ENCODE data around the gene MAP2K5. TPM values are rescaled to one million over a fixed set of nuclear protein-coding genes. Genes with fewer than 3 reads are reported as not detected.

MAP2K5 gene
- total RNA-seq, 1 experiment from 2014 or later, result 7.1 TPM

DNA sequence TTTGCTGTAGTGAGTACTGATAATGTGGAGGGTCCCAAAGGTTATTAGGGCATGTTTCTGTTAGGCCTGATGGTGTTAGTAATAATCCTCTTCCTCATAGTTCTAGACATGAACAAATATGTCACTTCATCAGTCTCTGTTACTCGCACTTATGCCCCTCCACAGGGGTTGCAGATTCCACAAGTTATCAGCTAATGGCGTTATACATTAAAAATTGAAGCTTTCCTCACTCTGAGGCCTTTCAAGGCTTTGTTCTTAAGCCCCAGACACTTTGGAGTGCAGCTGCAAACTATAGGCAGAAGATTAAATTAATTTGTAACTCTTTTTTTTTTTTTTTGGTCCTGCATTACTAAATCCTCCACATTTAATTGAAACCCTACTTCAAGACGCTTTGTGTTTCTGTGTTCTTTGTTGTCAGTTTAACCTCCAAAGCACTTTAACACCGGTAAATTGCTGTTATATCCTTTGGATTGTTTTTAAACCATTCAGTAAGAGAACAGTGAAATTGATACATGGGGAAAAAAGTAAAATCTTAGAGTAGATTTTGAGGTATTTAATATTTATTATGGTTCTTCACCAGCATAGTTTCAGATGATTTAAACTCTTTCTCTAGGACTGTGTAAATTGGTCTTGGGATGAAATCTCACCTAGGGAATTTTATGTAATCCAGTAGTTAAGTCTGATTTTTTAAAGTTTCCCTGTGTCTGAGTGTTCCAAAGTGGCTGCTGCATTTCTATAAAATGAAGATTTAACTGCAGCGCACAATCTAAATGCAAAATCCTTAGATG lies 179.7 kb downstream of the MAP2K5 start:
- no peak for DNase-seq (ENCODE audit: low read depth)

DNA sequence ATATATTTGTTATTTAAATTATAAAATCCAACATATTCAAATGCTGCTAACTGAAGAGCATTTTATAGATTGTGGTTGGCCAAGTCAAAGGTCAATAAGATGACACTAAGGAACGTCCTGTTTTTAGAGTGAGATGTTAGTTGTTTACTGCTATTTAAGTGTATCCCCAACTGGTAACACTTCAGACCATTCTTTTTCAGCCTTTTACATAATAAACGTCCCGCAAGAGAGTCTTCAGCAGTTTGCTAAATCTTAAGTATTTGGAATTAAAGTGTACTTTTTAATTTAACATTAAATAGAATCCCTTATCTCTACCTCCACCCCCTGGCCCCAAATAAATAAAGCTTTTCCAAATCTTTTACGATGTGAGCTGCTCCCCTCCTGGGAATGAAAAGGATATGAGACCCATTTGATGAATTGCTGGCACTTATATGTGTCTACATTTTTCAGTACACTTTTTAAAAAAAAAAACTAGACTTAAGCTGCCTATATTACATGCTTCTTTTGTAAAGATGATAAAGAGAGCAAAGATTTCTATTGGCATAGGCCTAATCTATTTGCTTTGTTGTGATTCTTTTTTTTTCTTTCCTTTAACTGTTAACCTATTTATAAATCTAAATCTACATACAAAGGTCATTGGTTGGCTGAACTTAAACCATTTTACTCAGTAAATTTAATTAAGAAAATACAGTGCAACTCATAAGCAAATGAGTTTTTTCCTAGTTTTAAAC lies 181.0 kb downstream of the MAP2K5 start:
- no peak for DNase-seq (ENCODE audit: low read depth)

- DNase-seq (ENCODE audit: low read depth), result no peak
Observed at GRCh38 chr15:67724691-67725375, 182.3 kb downstream of the MAP2K5 start.

- no peak for DNase-seq (ENCODE audit: low read depth)
Observed at GRCh38 chr15:67730135-67730534, 187.6 kb downstream of the MAP2K5 start.

- DNase-seq (ENCODE audit: low read depth), result no peak
Observed at GRCh38 chr15:67731112-67731721, 188.7 kb downstream of the MAP2K5 start.

- DNase-seq (ENCODE audit: low read depth), result no peak
Observed at GRCh38 chr15:67732164-67732563, 189.7 kb downstream of the MAP2K5 start.

DNA sequence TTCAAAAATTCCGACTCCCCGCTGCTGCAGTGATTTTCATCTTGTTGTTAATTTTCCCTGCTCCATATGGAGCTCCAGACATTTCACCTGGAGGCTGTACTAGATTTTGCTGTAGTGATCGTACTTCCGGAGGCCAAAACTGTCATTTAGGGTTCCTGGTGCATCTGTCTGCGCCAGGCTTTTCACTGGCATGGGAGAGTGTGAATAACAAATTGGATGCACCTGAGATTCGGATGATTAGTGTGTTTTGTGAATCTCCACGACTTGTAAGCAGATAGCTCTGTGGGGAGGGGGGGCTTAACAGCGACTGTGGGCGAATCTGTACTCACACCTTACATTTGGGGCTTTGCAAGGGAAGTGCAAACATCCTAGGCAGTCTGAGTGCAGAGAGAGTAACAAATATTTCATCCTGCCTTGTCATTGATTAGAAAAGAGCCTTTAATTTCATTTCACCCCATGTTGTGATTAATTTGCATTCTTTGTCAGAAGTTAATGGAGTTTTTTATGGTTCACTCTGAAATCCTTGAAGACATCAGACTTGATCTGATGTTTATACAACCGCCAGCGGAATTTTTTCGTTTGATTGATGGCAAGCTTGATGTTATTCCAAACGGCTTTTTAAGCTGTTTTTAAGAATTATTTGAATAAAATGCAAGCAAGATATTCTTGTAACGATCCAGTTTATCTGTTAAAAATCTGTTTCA lies 190.3 kb downstream of the MAP2K5 start:
- no peak for DNase-seq (ENCODE audit: low read depth)

DNA sequence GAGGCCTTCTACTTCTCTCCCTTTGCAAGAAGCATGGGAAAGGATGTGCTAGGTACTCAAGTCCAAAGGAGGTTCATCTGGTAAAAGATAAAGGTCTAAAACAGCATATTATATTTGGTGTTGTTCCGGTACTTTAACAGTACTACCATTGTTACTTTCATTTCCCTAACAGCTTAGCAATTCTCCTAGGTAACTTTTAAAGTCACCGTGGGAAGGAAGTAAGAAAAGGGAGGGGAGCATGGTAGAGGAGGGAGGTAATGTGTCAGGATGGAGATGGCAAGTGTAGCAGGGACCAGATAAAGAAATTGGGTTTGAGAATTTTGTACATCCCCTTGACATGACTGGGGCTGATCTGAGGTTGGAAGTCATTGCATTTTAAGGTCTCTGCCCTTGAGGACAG lies 193.4 kb downstream of the MAP2K5 start:
- DNase-seq (ENCODE audit: low read depth), result no peak

DNA sequence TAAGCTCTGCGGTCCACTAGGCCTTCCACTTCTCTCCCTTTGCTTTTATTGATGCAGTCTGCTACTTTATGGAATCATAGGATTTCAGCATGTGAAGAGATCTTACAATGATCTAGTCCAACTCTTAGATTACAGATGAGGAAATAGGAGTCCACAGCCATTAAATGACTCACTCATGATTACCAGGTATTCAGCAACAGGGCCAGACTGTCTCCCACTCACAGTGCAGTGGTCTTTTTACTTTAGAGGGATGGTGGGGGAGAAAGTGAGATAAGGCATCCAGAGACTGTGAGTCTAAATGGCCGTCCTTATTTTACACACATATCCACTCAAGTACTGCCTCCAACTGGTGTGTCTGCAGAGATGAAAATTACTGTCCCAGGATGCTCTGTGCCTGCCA lies 194.3 kb downstream of the MAP2K5 start:
- no peak for DNase-seq (ENCODE audit: low read depth)

- DNase-seq (ENCODE audit: low read depth), result no peak
Observed at GRCh38 chr15:67738056-67738455, 195.6 kb downstream of the MAP2K5 start.

DNA sequence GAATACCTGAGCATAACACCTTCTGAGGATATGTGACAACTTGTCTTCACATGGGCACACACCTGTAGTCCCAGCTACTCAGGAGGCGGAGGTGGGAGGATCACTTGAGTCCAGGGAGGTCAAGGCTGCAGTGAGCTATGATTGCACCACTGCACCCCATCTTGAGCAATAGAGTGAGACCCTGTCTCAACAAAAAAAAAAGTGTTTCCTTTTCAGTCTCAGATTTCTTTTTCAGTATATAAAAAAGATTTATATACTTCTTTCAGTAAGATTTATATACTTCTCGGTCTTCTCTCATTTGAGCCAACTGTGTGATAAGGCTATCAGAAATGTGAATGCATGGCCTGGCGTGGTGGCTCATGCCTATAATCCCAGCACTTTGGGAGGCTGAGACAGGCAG lies 197.9 kb downstream of the MAP2K5 start:
- no peak for DNase-seq (ENCODE audit: low read depth)

GRCh38 chr15:67741308-67741707 lies 198.8 kb downstream of the MAP2K5 start:
- DNase-seq (ENCODE audit: low read depth), result peak; percentile 4

GRCh38 chr15:67743558-67743957 lies 201.1 kb downstream of the MAP2K5 start:
- no peak for DNase-seq (ENCODE audit: low read depth)

GRCh38 chr15:67744331-67745072 lies 202.0 kb downstream of the MAP2K5 start:
- no peak for DNase-seq (ENCODE audit: low read depth)

DNA sequence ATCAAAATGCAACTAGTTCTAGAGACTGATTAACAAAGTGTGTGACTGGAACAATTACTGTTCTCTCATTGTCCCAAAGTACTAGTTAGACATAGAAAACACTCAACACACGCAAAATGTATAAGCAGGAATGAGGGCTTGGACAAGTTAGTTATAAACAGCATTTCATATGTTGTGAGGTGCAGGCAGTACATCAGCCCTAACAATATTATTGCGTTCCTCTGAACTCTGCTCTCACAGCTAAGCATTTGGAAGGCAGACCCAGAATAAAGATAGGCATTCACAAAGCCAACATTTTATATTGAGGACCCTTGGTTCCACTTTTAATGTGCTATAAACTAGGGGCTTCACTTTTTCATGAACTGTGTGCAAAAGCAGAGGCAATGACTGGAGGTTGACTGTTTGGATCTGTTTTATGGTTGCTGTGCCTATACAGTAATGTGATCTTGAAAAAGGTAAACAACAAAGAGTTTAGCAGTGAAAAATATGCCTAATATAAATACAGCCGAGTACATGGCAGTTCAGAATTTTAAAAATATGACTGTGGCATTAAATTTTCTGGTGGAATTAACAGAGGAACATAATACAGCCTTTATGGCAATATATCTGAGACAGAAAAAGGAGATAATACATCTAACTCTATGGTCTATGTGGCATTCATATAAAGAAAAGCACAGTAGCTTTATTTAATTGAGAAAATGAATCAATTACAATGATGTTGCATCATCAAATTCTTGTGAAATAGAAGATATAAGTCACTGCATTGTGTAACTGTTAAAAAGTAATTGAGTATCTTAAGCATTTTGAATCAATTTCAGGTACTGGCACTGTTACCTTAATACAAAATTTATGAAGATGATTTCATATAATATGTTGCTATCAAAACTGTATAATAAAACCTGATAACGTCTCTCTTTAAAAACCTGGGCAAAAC lies 202.8 kb downstream of the MAP2K5 start:
- DNase-seq (ENCODE audit: low read depth), result no peak

DNA sequence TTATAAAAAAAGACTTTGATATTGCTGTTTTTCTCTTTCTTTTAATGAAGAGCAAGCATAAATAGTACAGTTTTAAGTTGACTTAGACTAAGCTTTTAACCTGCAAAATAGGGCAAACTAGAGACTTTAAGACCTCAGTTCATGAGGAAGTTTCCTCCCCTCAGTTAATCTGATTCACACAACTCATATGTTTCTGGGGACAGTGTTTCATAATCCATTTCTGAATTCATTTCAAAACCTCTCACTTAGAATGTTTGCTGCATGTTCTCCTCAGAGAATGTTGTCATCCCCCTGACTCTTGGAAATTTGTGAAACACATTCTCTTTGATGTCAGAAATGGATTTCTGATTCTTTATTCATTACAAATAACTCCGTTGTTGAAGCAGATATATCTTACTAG lies 203.5 kb downstream of the MAP2K5 start:
- no peak for DNase-seq (ENCODE audit: low read depth)

DNA sequence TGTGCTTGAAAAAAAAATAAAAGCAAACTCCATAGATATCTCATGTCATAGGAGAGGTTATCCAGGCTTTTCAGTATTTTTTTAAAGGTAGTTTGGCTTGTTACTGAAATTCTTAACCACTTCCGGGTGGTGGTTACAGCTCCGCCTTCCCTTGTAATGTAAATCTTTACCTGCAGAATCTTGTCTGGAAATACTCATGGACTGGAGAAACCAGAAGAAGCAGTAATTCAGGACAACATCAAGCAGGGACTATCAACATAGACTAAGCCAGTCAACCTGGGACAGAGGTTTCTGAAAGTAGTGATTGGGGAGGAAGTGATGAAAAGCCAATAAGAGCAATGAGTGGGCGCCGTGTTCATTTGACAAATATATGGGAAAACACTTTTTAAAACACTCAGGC lies 203.9 kb downstream of the MAP2K5 start:
- DNase-seq (ENCODE audit: low read depth), result no peak

GRCh38 chr15:67747921-67748320 lies 205.4 kb downstream of the MAP2K5 start:
- DNase-seq (ENCODE audit: low read depth), result no peak

GRCh38 chr15:67750371-67750770 lies 207.9 kb downstream of the MAP2K5 start:
- no peak for DNase-seq (ENCODE audit: low read depth)

DNA sequence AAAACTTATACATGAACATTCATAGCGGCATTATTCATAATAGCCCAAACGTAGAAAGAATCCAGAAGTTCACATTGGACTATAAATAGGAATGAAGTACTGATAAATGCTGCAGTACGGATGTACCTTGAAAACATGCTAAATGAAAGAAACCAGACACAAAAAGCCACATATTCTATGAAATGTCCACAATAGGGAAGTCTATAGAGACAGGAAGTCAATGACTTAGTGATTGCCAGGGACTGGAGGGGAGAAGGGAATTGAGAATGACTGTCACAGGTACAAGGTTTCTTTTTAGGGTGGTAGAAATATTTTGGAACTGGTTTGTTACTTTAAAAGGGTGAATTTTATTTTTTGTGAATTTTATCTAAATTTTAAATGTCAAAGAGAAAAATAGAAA lies 211.4 kb downstream of the MAP2K5 start:
- DNase-seq (ENCODE audit: low read depth), result no peak

Data from RPMI7951 (cell line).